ENCODE results near the gene FCHSD2. TPM values are rescaled to one million over a fixed set of nuclear protein-coding genes. Genes with fewer than 3 reads are reported as not detected.

The FCHSD2 gene
- total RNA-seq, 4 donors from 2014 or later, result 15.4 to 37.8 (median 31.9) TPM

DNA sequence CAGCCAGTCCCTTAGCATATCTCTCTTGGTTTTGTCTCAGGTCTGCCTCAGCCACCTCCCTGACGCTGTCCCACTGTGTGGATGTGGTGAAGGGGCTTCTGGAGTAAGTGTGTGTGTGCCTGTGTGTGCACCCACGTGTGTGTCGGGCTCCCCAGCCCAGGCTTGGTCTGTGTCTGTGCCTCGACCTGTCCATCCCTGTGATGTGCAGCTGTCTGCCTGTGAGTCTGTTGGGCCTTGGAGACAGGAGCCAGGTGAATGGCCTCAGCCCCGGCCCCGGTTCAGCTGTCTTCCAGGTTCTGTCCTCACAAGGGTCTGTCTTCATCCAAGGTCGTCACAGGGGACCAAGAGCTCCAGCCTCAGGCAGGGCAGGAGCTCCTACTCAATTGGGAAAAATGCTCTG lies 318.1 kb downstream of the FCHSD2 start:
- no peak for DNase-seq (ENCODE audit: low spot score)
- no peak for ATAC-seq (ENCODE audit: low FRiP score)
- TF ChIP-seq, protein P1, sequence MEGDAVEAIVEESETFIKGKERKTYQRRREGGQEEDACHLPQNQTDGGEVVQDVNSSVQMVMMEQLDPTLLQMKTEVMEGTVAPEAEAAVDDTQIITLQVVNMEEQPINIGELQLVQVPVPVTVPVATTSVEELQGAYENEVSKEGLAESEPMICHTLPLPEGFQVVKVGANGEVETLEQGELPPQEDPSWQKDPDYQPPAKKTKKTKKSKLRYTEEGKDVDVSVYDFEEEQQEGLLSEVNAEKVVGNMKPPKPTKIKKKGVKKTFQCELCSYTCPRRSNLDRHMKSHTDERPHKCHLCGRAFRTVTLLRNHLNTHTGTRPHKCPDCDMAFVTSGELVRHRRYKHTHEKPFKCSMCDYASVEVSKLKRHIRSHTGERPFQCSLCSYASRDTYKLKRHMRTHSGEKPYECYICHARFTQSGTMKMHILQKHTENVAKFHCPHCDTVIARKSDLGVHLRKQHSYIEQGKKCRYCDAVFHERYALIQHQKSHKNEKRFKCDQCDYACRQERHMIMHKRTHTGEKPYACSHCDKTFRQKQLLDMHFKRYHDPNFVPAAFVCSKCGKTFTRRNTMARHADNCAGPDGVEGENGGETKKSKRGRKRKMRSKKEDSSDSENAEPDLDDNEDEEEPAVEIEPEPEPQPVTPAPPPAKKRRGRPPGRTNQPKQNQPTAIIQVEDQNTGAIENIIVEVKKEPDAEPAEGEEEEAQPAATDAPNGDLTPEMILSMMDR (IDR thresholded peaks at IDR 0.05), result no peak

DNA sequence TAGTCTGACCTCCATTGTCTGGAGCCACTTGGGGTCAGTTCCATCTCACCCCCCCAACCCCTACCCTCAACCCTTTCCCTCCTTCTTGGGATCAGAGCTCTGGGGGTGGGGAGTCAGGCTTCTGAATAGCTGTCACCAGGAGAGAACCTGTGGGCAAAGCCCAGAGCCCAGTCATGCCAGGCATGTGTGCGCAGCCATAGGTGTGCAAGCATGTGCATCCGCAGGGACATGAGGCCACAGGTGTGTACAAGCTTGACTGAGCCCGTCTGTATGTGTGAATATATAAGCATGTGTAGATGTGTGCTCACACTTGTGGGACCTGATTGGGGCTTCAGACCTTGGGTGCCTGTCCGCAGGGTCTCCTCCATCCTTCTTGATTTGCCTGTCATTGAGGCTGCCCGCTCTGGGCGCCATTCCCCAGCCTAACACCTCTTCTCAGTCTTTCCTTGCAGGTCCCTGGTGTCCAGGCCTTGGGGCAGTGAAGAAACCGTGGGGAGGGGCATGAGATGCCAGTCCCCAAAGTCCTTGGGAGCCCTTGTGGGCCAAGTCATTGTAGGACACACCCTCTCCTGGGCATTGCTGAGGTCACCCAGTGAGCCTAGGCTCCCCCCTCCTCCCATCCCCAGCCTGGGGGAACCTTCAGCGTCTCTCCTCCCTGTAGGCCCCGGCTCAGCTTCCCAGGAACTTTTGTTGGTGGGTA lies 318.9 kb downstream of the FCHSD2 start:
- no peak for ATAC-seq (ENCODE audit: low FRiP score)
- no peak for DNase-seq (ENCODE audit: low spot score)
- TF ChIP-seq, protein P1 (IDR thresholded peaks at IDR 0.05), result no peak

DNA sequence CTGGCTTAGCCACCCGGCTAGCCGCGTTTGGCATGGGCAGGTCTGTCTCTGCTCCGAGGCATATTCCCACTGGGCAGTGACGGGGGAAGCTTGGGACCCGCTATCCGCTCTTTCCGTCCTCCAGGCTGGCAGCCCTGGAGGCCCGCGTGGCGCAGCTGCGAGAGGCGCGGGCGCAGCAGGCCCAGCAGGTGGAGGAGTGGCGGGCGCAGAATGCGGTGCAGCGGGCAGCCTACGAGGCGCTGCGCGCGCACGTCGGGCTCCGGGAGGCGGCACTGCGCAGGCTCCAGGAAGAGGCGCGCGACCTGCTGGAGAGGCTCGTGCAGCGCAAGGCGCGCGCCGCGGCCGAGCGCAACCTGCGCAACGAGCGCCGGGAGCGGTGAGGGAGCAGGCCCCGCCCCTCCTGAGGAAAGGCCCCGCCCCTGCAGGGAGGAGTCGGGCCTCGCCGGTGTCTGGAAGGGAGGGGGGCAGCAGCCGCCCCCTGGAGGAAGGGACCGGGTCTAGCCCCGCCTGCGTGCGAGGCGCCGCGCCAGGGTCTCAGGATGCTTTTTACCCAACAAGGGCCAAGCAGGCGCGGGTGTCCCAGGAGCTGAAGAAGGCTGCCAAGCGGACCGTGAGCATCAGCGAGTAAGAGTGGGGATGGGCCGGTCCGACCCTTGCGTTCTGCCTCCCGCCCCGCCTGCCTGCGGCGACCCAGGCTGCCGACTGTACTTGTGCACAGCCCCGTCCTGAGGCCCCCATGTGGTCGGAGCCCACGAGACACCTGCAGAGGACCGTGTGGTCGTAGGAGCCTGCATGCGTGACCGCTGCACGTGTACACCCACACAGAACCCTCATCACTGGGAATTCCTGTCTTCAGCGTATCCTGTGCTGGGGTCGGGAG lies 320.0 kb downstream of the FCHSD2 start:
- ATAC-seq (ENCODE audit: low FRiP score) (peak; percentile 87), DNase-seq (ENCODE audit: low spot score) (peak; percentile 78)
- TF ChIP-seq, protein P1 (IDR thresholded peaks at IDR 0.05), result peak in 1 of 3 donors; percentile 29

DNA sequence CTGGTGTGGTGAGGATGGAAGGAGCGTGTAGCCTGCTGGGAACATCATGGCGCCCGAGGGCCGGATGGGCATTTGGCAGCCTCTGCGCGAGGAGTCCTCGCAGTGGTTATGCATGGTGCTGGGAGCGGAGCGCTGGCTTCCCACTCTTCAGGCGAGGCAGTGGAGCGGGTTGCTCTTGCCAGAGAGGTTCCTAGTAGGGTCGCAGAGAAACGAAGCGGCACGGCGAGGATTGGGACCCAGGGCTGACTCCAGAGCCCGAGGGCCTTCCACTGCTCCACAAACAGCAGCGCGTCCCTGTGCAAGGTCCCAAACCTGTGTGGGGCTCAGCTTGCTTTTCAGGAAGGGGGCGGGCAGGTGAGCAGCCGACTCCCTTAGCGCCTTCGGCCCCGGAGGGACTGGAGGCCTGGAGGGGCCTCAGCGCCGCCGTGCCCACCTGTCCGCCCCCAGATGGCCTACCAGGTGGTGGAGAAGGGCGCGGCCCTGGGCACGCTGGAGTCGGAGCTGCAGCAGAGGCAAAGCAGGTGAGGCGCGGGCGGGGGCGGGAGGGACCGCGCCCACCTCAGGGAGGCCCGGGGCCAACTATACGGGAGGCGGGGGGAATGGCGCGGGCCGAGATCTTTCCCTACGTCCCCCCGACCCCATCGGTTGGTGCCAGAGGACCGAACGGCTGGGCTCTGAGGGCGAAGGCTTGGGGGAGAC lies 320.7 kb downstream of the FCHSD2 start:
- ATAC-seq (ENCODE audit: low FRiP score), result peak; percentile 26
- TF ChIP-seq, protein P1 (IDR thresholded peaks at IDR 0.05), result no peak

DNA sequence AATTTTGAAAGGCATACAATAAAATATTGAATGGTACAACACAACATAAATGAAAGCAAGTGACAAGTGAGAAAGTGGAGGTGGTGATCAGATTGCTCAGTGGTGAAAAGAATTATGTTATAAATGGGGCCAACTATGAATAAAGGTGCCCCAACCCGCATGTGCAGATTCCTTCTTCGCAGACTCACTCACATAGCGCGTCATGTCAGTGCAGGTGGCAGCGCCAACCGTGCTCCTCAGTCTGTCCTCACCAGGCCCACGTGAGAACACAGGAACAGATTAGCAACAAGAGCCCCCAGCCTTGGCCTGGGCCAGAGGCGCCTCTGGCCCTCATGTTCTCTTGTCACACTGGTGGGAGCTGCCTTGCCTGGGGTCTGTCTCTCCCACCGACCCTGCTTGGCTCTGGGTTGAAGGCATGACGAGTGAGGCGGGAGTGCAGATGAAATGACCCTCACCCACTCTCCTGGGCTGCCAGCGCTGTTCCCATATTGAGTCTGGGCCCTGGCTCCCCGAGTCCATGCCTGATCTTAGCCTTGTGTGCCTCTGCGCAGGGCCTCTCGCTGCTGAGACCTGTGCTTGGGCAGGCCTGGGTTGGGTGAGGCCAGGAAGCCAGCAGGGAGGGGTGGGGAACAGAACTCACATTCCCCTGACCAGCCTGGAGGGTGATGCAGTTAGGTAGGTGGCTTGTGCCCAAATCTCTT lies 321.5 kb downstream of the FCHSD2 start:
- TF ChIP-seq, protein P1 (IDR thresholded peaks at IDR 0.05), result no peak
- DNase-seq (ENCODE audit: low spot score) (no peak), ATAC-seq (ENCODE audit: low FRiP score) (no peak)

More for the DNA sequence above, 320.7 kb downstream of the FCHSD2 start:
- no peak for DNase-seq (ENCODE audit: low spot score)

DNA sequence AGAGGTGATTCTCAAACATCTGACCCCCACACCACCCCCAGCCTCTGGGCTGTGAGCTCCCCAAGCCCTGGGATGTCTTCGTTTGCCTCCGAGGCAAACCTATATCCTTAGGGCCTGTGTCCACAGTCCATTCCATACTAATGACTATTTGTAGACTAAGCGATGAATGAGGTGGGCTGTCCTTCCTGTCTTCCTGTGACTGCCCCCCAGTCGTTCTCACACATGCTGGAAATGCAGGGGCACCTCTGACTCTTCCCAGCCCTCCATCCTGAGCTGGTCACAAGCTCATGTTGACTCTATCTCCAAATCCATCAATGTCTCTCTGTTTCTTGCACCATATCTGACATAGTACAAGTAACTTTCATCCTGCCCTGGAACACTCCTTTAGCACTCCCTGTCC lies 323.1 kb downstream of the FCHSD2 start:
- ATAC-seq (ENCODE audit: low FRiP score) (no peak), DNase-seq (ENCODE audit: low spot score) (no peak)
- TF ChIP-seq, protein P1 (IDR thresholded peaks at IDR 0.05), result no peak

Measured in omental fat pad (tissue), 4 donors.